Dedifferentiated amniotic fluid mesenchymal stem cell (primary cell): Measurements from ENCODE around the gene RARS2.
A peak's percentile ranks its signal among the peaks of the same experiment; 100 is the strongest.
"Not testable (repeated sequence)": the region's sequence is repeated elsewhere in the genome, so short reads cannot be mapped to it uniquely, and the experiment has no call there.

ENCODE experiments used
- DNase-seq: peaks from one replicate; pipeline ENCODE4 v3.0.0-alpha.2; 2016; ENCODE audit errors: extremely low spot score

Gene RARS2, protein sequence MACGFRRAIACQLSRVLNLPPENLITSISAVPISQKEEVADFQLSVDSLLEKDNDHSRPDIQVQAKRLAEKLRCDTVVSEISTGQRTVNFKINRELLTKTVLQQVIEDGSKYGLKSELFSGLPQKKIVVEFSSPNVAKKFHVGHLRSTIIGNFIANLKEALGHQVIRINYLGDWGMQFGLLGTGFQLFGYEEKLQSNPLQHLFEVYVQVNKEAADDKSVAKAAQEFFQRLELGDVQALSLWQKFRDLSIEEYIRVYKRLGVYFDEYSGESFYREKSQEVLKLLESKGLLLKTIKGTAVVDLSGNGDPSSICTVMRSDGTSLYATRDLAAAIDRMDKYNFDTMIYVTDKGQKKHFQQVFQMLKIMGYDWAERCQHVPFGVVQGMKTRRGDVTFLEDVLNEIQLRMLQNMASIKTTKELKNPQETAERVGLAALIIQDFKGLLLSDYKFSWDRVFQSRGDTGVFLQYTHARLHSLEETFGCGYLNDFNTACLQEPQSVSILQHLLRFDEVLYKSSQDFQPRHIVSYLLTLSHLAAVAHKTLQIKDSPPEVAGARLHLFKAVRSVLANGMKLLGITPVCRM

GRCh38 chr6:87589693-87590416, at the start of gene RARS2, which contains the start of gene ORC3:
TSS of gene RARS2 (minus strand) at chr6:87589987. CDS start at chr6:87589957, 30 bp downstream.
TSS of gene ORC3 (plus strand) at chr6:87590135. CDS start at chr6:87590169, 34 bp downstream.
- DNase-seq: peak; percentile 96

GRCh38 chr6:87639373-87639772, 49.6 kb upstream of the RARS2 start:
- no peak for DNase-seq

GRCh38 chr6:87637106-87637505, 47.3 kb upstream of the RARS2 start:
- DNase-seq: no peak

DNA sequence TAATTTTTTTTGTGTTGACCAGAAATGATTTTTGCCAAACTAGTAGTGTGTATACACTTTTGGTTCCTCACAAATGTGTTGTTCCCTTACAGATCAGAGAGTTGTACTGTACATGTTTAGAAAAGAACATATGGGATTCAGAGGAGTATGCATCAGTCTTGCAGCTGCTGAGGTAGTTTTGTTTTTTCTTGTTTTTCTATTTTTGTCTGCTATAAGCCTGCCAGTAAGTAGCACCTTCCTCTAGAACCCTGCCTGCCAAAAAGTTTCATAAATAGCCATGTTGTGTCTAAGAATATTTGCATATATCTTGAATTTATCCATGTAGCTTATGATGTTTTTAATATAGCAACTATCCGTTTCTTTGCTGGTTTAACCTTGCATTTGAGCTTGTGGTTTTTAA, 46.5 kb upstream of the RARS2 start:
- no peak for DNase-seq

DNA sequence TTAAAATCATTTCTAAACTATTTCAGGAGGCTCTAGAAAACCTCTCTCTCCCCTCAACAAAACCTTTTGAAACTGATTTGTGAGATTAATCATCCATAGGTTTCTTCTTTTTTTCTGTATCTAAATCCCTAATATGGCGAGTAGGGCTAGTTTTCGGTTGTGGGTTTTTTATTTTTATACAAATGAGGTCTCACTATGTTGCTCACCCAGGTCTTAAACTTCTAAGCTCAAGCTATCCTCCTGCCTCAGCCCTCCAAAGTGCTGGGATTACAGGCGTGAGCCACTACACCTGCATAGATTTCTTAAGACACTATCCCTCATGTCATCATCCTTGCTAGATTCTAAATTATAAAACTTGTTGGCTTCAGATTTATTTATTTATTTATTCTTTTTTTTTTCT, 44.1 kb upstream of the RARS2 start:
- DNase-seq: no peak

GRCh38 chr6:87630746-87631145, 41.0 kb upstream of the RARS2 start:
- no peak for DNase-seq

DNA sequence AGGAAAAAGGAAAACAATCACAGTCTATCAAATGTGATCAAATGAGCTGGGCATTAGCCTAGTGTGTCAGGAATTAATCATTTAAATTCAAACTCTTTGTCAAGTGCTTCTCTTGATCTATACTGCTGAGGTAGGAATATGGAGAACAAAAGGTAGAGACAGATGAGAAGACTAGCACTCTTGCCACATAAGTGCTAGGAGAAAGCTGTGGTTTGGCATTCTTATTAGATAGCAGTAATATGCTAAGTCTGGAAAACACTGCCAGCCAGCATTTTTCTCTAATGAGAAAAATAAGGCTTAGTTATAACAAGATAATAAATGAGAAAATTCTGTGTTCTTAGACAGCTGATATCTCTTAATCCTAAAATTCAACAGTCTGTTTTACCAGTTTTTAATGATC, 39.1 kb upstream of the RARS2 start:
- no peak for DNase-seq

DNA sequence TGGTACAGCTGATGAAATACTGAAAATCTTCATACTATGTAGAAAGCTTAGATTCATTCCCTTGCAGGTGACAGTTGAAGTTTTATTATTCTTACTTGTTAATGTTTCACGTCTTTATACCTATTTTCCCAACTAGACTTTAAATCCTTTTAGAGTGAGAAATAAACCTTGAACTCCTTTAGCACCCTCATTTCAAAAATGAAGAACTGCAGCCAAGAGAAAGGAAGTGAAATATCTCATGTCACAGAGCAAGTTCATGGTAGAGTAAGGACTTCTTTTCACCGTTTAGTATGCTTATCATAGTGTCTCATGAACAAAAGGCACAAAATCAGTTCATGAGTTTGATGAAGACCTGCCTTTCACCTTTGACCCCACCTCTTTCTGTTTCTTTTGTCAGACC, 38.6 kb upstream of the RARS2 start:
- DNase-seq: no peak

DNA sequence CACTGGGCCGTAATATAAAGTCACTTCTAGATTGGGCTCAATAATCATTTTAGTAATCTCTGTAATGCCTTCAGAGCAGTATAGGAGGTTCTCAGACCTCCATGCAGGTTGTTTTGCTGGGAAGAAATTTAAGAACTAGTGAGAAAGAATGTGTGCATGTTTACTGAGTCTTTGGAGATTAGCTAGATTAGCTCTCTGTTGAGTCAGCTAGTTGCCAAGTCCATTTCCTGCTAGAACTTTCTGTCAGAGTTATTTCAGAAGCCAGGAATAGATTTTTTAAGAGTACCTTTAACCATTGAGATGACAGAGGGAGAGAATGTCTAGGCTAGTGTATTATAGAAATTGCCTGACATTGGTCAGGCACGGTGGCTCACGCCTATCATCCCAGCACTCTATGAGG, 33.5 kb upstream of the RARS2 start:
- DNase-seq: peak; percentile 46

GRCh38 chr6:87618531-87618930, 28.7 kb upstream of the RARS2 start:
- no peak for DNase-seq

GRCh38 chr6:87617405-87617804, 27.6 kb upstream of the RARS2 start:
- no peak for DNase-seq

- DNase-seq: not testable (repeated sequence)
Observed at GRCh38 chr6:87613018-87613417, 23.2 kb upstream of the RARS2 start.

DNA sequence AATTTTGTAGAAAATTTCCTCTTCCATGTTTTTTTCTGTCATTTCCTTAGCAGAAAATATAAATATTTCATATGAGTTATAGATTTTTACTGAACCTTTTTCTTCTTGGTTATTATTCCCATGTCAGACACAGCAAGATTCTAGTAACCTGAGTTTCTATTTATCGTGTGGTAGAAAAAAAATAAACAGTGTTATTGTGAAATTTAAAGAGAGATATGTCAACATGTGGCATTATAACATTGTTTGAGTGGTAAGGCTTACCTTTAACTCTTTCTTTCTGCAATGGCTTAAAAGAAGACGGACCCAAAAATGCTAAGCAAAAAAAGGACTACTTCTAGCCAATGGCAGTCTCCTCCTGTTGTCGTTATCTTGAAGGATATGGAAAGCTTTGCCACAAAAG, 19.0 kb upstream of the RARS2 start:
- no peak for DNase-seq

GRCh38 chr6:87606199-87606598, 16.4 kb upstream of the RARS2 start:
- DNase-seq: no peak

- no peak for DNase-seq
Observed at GRCh38 chr6:87600576-87600975, 10.8 kb upstream of the RARS2 start.

DNA sequence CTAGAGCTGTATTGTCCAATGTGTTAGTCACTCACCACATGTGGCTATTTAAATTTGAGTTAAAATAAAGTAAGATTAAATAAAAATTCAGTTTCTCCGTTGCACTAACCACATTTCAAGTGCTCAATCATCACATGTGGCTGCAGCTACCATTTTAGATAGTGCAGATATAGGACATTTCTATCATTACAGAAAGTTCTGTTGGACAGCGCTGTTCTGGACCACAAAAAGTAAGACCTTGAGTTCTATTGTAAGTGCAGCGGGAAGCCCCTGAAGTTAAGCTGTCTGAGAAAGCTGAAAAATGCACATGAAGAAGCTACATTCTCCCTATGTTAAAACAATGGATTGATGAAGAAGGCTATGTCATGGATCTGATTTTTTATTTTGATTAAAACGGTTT, 1.2 kb upstream of the RARS2 start:
- DNase-seq: no peak

GRCh38 chr6:87590417-87590880, 662 bp upstream of the RARS2 start:
- DNase-seq: no peak

- no peak for DNase-seq
Observed at GRCh38 chr6:87588756-87589407, 905 bp downstream of the RARS2 start.

- DNase-seq: no peak
Observed at GRCh38 chr6:87586371-87587077, 3.3 kb downstream of the RARS2 start.

- no peak for DNase-seq
Observed at GRCh38 chr6:87583822-87584221, 6.0 kb downstream of the RARS2 start.

DNA sequence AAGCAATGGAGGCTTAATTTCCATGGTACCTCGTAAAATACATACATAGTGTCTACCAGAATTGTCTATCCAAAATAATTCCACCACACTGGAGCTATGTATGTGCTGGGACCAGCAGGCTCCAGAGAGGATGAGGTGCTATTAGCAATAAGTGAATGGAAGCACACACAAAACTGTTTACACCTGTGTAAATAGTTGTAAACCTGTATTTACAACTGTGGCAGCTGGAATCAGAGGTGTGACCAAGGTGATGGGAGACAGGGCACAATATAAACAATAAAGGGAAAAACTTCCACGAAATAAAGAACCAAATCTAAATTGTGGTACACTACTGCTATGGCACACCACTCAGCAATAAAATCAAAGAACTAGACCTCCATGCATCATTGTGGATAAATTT, 14.4 kb downstream of the RARS2 start:
- no peak for DNase-seq
